ENCODE measurements around the gene SNRPD1. TPM values are rescaled to one million over a fixed set of nuclear protein-coding genes. Genes with fewer than 3 reads are reported as not detected.
"Not testable (repeated sequence)": the region's sequence is repeated elsewhere in the genome, so short reads cannot be mapped to it uniquely, and the experiment has no call there.

The SNRPD1 gene
- total and polyA plus RNA-seq, 2 experiments from 2014 or later: 35.7 to 700 TPM

DNA sequence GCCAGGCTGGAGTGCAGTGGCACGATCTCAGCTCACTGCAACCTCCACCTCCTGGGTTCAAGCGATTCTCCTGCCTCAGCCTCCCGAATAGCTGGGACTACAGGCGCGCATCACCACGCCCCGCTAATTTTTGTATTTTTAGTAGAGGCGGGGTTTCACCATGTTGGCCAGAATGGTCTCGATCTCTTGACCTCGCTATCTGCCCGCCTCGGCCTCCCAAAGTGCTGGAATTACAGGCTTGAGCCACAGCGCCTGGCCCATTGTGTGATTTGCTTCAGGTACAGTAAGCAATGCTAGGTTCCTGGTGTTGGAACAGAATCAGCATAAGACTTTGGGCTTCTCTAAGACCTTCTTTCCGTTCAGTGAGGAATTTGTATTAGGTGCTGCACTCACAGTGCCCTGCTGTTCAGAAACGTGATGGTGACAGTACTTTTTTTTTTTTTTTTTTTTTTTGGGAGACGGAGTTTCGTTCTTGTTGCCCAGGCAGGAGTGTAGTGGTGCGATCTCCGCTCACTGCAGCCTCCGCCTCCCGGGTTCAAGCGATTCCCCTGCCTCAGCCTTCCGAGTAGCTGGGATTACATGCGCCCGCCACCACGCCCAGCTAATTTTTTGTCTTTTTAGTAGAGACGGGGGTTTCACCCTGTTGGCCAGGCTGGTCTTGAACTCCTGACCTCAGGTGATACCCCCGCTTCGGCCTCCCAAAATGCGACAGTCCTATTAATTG lies 551 bp upstream of the SNRPD1 start:
- H3K79me2 ChIP-seq (replicated peaks; ENCODE audit: insufficient read depth): peaks cover 44% of the 10 kb centered on the region
- Mint-ChIP-seq H3K4me1 (peaks cover 14% of the 10 kb centered on the region; the same call in 2 of the 3 replicates), H3K27ac (peak overlapping the region; percentile 99), H3K36me3 (ENCODE audit: low read depth) (peaks cover 35% of the 10 kb centered on the region), H3K4me3 (peak overlapping the region; percentile 99)
- peak; percentile 28 for ATAC-seq
- peak overlapping the region; percentile 33 for H2AFZ ChIP-seq
- peaks cover 19% of the 10 kb centered on the region for H4K20me1 ChIP-seq (replicated peaks; ENCODE audit: insufficient read depth)
- H3K4me1 ChIP-seq (ENCODE audit: insufficient read depth): peaks cover 13% of the 10 kb centered on the region
- not testable (repeated sequence) for H3F3A ChIP-seq (replicated peaks; ENCODE audit: low read depth); H3K9me3 Mint-ChIP-seq; H3K27me3 Mint-ChIP-seq (ENCODE audit: insufficient read depth, low read depth, poor library complexity); H3K36me3 ChIP-seq (ENCODE audit: insufficient read depth); H3K9me2 ChIP-seq (ENCODE audit: insufficient read depth); H3K27me3 ChIP-seq (ENCODE audit: insufficient read depth)
- H3K27ac ChIP-seq (ENCODE audit: low read depth): peak overlapping the region; percentile 40; the same call in 1 of the 2 replicates
- H3K4me3 ChIP-seq: peak overlapping the region; percentile 84
- H3K4me2 ChIP-seq: peak overlapping the region; percentile 46
- DNase-seq (ENCODE audit: low spot score): peak; percentile 13

DNA sequence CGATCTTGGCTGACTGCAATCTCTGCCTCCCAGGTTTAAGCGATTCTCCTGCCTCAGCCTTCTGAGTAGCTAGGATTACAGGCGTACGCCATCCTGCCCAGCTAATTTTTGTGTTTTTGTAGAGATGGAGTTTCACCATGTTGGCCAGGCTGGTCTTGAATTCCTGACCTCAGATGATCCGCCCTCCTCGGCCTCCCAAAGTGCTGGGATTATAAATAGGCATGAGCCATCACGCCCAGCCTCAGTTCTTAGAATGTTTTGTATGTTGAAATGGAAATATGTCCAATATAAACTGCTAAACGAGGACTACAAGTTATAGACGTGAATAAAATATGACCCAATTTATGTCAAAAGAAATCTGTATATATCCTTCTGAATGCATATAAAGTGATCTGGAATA lies 9.5 kb downstream of the SNRPD1 start:
- H3K4me2 ChIP-seq; H3K27me3 Mint-ChIP-seq (ENCODE audit: insufficient read depth, low read depth, poor library complexity); ATAC-seq; H3K4me1 Mint-ChIP-seq; H3K4me3 Mint-ChIP-seq; H2AFZ ChIP-seq; DNase-seq (ENCODE audit: low spot score); H3K4me1 ChIP-seq (ENCODE audit: insufficient read depth); H3K4me3 ChIP-seq; H3K9me2 ChIP-seq (ENCODE audit: insufficient read depth); H3K9me3 Mint-ChIP-seq; H3K27ac Mint-ChIP-seq; H3K27ac ChIP-seq (ENCODE audit: low read depth); H3F3A ChIP-seq (replicated peaks; ENCODE audit: low read depth); H3K27me3 ChIP-seq (ENCODE audit: insufficient read depth): not testable (repeated sequence)
- H3K36me3 ChIP-seq (ENCODE audit: insufficient read depth): peaks cover 34% of the 10 kb centered on the region
- H3K36me3 Mint-ChIP-seq (ENCODE audit: low read depth): peaks cover 66% of the 10 kb centered on the region
- H3K79me2 ChIP-seq (replicated peaks; ENCODE audit: insufficient read depth): peaks cover 97% of the 10 kb centered on the region
- H4K20me1 ChIP-seq (replicated peaks; ENCODE audit: insufficient read depth): peaks cover 60% of the 10 kb centered on the region

DNA sequence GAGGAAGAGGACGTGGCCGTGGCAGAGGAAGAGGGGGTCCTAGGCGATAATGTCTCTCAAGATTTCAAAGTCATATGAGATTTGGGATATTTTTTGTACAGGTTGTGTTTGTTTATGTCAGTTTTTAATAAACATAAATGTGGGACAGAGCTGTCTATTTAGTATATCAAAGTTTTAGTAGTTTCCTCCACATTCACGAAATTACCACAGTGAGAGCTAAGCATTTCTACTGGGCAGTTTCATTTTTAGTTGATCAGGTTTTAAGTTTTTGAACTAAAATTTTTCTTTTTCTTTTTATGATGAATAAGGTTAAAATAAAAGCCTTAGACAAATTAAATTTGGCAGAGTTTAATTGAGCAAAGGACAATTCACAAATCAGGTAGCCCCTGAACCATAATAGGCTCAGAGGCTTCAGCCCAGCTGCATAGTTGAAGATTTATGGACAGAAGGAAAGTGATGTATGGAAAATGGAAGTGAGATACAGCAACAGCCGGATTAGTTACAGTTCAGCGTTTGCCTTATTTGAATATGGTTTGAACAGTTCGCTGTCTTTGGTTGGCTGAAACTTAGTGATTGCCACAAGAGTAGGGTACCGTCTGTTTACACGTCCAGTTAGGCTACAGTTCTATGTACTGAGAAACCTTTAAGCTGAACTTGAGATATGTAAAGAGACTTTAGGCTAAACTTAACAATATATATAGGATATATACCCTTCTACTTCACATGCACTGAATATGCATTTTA lies 17.1 kb downstream of the SNRPD1 start:
- Histone ChIP-seq H3K4me2 (no peak overlapping the region), H3K4me3 (no peak overlapping the region), H3K79me2 (replicated peaks; ENCODE audit: insufficient read depth) (peaks cover 45% of the 10 kb centered on the region), H4K20me1 (replicated peaks; ENCODE audit: insufficient read depth) (peaks cover 23% of the 10 kb centered on the region), H3K4me1 (ENCODE audit: insufficient read depth) (no peaks in the 10 kb centered on the region), H3K27ac (ENCODE audit: low read depth) (no peak overlapping the region), H3F3A (replicated peaks; ENCODE audit: low read depth) (0 out of 2 replicates have a peak, but pooled peaks cover 5% of the 10 kb centered on the region), H2AFZ (no peak overlapping the region), H3K27me3 (ENCODE audit: insufficient read depth) (no peaks in the 10 kb centered on the region), H3K36me3 (ENCODE audit: insufficient read depth) (peaks cover 66% of the 10 kb centered on the region), H3K9me2 (ENCODE audit: insufficient read depth) (no peaks in the 10 kb centered on the region)
- Mint-ChIP-seq H3K9me3 (no peaks in the 10 kb centered on the region; the same call in 1 of the 3 replicates), H3K36me3 (ENCODE audit: low read depth) (peaks cover 90% of the 10 kb centered on the region), H3K4me1 (no peaks in the 10 kb centered on the region), H3K27me3 (ENCODE audit: insufficient read depth, low read depth, poor library complexity) (peaks cover 4% of the 10 kb centered on the region), H3K4me3 (no peak overlapping the region), H3K27ac (no peak overlapping the region)
- no peak for DNase-seq (ENCODE audit: low spot score)
- ATAC-seq: no peak
- TF ChIP-seq EZH2phosphoT487 (IDR thresholded peaks at IDR 0.05; ENCODE audit: unreplicated experiment): no peak
- TF ChIP-seq, protein P1, sequence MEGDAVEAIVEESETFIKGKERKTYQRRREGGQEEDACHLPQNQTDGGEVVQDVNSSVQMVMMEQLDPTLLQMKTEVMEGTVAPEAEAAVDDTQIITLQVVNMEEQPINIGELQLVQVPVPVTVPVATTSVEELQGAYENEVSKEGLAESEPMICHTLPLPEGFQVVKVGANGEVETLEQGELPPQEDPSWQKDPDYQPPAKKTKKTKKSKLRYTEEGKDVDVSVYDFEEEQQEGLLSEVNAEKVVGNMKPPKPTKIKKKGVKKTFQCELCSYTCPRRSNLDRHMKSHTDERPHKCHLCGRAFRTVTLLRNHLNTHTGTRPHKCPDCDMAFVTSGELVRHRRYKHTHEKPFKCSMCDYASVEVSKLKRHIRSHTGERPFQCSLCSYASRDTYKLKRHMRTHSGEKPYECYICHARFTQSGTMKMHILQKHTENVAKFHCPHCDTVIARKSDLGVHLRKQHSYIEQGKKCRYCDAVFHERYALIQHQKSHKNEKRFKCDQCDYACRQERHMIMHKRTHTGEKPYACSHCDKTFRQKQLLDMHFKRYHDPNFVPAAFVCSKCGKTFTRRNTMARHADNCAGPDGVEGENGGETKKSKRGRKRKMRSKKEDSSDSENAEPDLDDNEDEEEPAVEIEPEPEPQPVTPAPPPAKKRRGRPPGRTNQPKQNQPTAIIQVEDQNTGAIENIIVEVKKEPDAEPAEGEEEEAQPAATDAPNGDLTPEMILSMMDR (conservative IDR thresholded peaks at IDR 0.05; ENCODE audit: low read depth in 2 of 2): no peak
- TF ChIP-seq CREB1 (CRISPR knock-in tag; IDR thresholded peaks at IDR 0.05; ENCODE audit: low read depth): no peak
- no peak for TF ChIP-seq ZNF331 (CRISPR knock-in tag; IDR thresholded peaks at IDR 0.05; ENCODE audit: low read depth)
- TF ChIP-seq ZNF114 (CRISPR knock-in tag; IDR thresholded peaks at IDR 0.05): no peak
- TF ChIP-seq STAT1 (IDR thresholded peaks at IDR 0.05; ENCODE audit: unreplicated experiment): no peak
- TF ChIP-seq, protein P2, sequence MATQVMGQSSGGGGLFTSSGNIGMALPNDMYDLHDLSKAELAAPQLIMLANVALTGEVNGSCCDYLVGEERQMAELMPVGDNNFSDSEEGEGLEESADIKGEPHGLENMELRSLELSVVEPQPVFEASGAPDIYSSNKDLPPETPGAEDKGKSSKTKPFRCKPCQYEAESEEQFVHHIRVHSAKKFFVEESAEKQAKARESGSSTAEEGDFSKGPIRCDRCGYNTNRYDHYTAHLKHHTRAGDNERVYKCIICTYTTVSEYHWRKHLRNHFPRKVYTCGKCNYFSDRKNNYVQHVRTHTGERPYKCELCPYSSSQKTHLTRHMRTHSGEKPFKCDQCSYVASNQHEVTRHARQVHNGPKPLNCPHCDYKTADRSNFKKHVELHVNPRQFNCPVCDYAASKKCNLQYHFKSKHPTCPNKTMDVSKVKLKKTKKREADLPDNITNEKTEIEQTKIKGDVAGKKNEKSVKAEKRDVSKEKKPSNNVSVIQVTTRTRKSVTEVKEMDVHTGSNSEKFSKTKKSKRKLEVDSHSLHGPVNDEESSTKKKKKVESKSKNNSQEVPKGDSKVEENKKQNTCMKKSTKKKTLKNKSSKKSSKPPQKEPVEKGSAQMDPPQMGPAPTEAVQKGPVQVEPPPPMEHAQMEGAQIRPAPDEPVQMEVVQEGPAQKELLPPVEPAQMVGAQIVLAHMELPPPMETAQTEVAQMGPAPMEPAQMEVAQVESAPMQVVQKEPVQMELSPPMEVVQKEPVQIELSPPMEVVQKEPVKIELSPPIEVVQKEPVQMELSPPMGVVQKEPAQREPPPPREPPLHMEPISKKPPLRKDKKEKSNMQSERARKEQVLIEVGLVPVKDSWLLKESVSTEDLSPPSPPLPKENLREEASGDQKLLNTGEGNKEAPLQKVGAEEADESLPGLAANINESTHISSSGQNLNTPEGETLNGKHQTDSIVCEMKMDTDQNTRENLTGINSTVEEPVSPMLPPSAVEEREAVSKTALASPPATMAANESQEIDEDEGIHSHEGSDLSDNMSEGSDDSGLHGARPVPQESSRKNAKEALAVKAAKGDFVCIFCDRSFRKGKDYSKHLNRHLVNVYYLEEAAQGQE (IDR thresholded peaks at IDR 0.05; ENCODE audit: unreplicated experiment): no peak

Data from GM23338 (cell line).